HG03066 (cell line): ENCODE data around the gene SCCPDH.

Source experiments
- ATAC-seq: cut with Tn5 transposase; IDR thresholded peaks from one replicate; pipeline ENCODE4 v1.9.1; 2021; ENCODE audit warnings: low read depth; ENCODE audit not compliant: unreplicated experiment

SCCPDH gene

GRCh38 chr1:246782120-246782900 is 58.1 kb downstream of the SCCPDH start:
- ATAC-seq: peak; percentile 68

- ATAC-seq: no peak
Measured at GRCh38 chr1:246784621-246785493, 60.6 kb downstream of the SCCPDH start.

- ATAC-seq: no peak
Measured at GRCh38 chr1:246785494-246786111, 61.4 kb downstream of the SCCPDH start.

- ATAC-seq: no peak
Measured at GRCh38 chr1:246786606-246787238, 62.5 kb downstream of the SCCPDH start.

GRCh38 chr1:246787781-246788513 is 63.7 kb downstream of the SCCPDH start:
- no peak for ATAC-seq

GRCh38 chr1:246788895-246789338 is 64.7 kb downstream of the SCCPDH start:
- no peak for ATAC-seq

- no peak for ATAC-seq
Measured at GRCh38 chr1:246789454-246790339, 65.5 kb downstream of the SCCPDH start.

- no peak for ATAC-seq
Measured at GRCh38 chr1:246790364-246790763, 66.2 kb downstream of the SCCPDH start.

GRCh38 chr1:246790833-246791232 is 66.6 kb downstream of the SCCPDH start:
- ATAC-seq: no peak

- ATAC-seq: no peak
Measured at GRCh38 chr1:246791303-246791918, 67.2 kb downstream of the SCCPDH start.

GRCh38 chr1:246792603-246793002 is 68.4 kb downstream of the SCCPDH start:
- ATAC-seq: no peak

GRCh38 chr1:246793356-246793896 is 69.2 kb downstream of the SCCPDH start:
- ATAC-seq: no peak

- no peak for ATAC-seq
Measured at GRCh38 chr1:246794048-246794827, 70.0 kb downstream of the SCCPDH start.

- no peak for ATAC-seq
Measured at GRCh38 chr1:246794828-246795671, 70.8 kb downstream of the SCCPDH start.

- ATAC-seq: no peak
Measured at GRCh38 chr1:246795906-246796694, 71.9 kb downstream of the SCCPDH start.

- ATAC-seq: no peak
Measured at GRCh38 chr1:246797157-246797556, 72.9 kb downstream of the SCCPDH start.
